Uterus (tissue), 2 donors: Measurements from ENCODE around the gene CLPSL2.

ENCODE experiments used
- POLR2A ChIP-seq, 2 donors: fragments of 450-650 bp; IDR thresholded peaks; one replicate each; pipeline ENCODE4 v1.6.1; 2016; ENCODE audit warnings: antibody characterized with exemption in 2 of 2, mild to moderate bottlenecking in 1 of 2, moderate library complexity in 1 of 2
- TF ChIP-seq, protein P1 (sequence below), 4 experiments: fragments of 200-600 bp in 2 of 4; fragments of 450-650 bp in 2 of 4; sonication (generic) in 2 of 4; IDR thresholded peaks; one replicate each; pipeline ENCODE4 v1.5.1; 2016 to 2019; ENCODE audit warnings: antibody characterized with exemption in 4 of 4, mild to moderate bottlenecking in 2 of 4, moderate library complexity in 1 of 4

DNA sequence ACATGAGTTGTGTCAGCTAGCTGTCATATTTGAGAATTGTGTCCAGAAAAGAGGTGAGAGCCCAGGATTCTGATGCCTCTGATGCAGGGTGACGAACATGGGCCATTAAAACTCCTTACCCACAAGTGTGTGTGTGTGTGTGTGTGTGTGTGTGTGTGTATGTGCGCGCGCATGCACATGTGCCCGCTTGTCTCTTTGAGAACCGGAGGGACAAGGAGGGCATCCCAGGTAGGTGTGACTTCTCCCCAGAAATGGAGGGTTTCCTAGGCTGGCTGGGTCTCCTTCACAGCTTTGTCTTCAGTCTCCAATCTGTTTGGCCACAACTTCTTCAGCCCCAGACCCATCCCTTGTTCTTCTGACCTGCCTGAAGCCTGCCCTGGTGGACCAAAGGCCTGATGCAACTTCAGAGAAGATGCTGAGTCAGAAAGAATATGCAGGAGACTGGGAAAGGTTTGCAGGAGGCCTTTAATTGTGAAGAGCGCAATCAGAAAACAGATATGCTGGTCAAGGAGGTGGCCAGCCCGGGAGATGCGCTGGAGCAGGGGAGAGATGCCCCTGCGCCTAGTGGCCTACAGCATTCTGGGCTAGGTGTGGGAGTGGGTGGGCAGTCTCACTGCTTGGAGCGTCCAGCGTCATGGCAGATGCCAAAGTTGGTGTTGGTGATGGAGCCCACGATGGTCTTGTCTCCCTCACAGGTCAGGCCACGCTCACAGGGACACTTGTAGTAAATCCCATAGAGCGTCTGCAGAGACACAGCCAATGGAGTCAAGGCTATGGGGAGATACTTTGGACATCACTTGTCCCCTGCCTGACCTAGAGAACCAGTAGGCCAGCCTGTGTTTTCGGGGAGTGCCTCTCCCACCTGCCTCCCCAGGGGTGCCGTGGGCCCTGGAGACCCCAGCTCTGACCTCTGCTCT, 18.4 kb downstream of the CLPSL2 start:
- TF ChIP-seq, protein P1, sequence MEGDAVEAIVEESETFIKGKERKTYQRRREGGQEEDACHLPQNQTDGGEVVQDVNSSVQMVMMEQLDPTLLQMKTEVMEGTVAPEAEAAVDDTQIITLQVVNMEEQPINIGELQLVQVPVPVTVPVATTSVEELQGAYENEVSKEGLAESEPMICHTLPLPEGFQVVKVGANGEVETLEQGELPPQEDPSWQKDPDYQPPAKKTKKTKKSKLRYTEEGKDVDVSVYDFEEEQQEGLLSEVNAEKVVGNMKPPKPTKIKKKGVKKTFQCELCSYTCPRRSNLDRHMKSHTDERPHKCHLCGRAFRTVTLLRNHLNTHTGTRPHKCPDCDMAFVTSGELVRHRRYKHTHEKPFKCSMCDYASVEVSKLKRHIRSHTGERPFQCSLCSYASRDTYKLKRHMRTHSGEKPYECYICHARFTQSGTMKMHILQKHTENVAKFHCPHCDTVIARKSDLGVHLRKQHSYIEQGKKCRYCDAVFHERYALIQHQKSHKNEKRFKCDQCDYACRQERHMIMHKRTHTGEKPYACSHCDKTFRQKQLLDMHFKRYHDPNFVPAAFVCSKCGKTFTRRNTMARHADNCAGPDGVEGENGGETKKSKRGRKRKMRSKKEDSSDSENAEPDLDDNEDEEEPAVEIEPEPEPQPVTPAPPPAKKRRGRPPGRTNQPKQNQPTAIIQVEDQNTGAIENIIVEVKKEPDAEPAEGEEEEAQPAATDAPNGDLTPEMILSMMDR (IDR thresholded peaks at IDR 0.05): no peak
- TF ChIP-seq POLR2A (IDR thresholded peaks at IDR 0.05): no peak
